Measurements from ENCODE around the gene LGR4.

GRCh38 chr11:27357250-27357649 is 115.3 kb downstream of the LGR4 start:
- no peak for TF ChIP-seq ZBTB21 (tag by site-specific recombination; IDR thresholded peaks at IDR 0.05)
- TF ChIP-seq ZNF391 (tag by site-specific recombination; IDR thresholded peaks at IDR 0.05; ENCODE audit: borderline replicate concordance, low read depth): no peak
- TF ChIP-seq, protein P1, sequence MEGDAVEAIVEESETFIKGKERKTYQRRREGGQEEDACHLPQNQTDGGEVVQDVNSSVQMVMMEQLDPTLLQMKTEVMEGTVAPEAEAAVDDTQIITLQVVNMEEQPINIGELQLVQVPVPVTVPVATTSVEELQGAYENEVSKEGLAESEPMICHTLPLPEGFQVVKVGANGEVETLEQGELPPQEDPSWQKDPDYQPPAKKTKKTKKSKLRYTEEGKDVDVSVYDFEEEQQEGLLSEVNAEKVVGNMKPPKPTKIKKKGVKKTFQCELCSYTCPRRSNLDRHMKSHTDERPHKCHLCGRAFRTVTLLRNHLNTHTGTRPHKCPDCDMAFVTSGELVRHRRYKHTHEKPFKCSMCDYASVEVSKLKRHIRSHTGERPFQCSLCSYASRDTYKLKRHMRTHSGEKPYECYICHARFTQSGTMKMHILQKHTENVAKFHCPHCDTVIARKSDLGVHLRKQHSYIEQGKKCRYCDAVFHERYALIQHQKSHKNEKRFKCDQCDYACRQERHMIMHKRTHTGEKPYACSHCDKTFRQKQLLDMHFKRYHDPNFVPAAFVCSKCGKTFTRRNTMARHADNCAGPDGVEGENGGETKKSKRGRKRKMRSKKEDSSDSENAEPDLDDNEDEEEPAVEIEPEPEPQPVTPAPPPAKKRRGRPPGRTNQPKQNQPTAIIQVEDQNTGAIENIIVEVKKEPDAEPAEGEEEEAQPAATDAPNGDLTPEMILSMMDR (tag by site-specific recombination; IDR thresholded peaks at IDR 0.05): no peak
- TF ChIP-seq ZNF433 (tag by site-specific recombination; IDR thresholded peaks at IDR 0.05; ENCODE audit: low read depth): no peak
- no peak for TF ChIP-seq TCF7L2 (IDR thresholded peaks at IDR 0.05; ENCODE audit: borderline replicate concordance, low read depth, low read length)
- TF ChIP-seq ZNF2 (tag by site-specific recombination; IDR thresholded peaks at IDR 0.05): no peak
- TF ChIP-seq REST (tag by site-specific recombination; IDR thresholded peaks at IDR 0.05): no peak
- no peak for TF ChIP-seq PRDM10 (tag by site-specific recombination; IDR thresholded peaks at IDR 0.05)
- TF ChIP-seq, protein P2, sequence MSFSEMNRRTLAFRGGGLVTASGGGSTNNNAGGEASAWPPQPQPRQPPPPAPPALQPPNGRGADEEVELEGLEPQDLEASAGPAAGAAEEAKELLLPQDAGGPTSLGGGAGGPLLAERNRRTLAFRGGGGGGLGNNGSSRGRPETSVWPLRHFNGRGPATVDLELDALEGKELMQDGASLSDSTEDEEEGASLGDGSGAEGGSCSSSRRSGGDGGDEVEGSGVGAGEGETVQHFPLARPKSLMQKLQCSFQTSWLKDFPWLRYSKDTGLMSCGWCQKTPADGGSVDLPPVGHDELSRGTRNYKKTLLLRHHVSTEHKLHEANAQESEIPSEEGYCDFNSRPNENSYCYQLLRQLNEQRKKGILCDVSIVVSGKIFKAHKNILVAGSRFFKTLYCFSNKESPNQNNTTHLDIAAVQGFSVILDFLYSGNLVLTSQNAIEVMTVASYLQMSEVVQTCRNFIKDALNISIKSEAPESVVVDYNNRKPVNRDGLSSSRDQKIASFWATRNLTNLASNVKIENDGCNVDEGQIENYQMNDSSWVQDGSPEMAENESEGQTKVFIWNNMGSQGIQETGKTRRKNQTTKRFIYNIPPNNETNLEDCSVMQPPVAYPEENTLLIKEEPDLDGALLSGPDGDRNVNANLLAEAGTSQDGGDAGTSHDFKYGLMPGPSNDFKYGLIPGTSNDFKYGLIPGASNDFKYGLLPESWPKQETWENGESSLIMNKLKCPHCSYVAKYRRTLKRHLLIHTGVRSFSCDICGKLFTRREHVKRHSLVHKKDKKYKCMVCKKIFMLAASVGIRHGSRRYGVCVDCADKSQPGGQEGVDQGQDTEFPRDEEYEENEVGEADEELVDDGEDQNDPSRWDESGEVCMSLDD (tag by site-specific recombination; IDR thresholded peaks at IDR 0.05): no peak
